Hepatocyte (in vitro differentiated cells): ENCODE results near the gene DSG3.
"Not testable (repeated sequence)": the region's sequence is repeated elsewhere in the genome, so short reads cannot be mapped to it uniquely, and the experiment has no call there.

Experiments used
- EZH2 ChIP-seq: fragments of 200-600 bp; sonication (generic); IDR thresholded peaks from 2 replicates; pipeline ENCODE4 v1.6.1; 2016; ENCODE audit warnings: antibody characterized with exemption, mild to moderate bottlenecking, borderline replicate concordance
- EZH2phosphoT487 ChIP-seq: fragments of 200-600 bp; sonication (generic); IDR thresholded peaks from one replicate; pipeline ENCODE4 v1.6.1; 2018; ENCODE audit warnings: antibody characterized with exemption, mild to moderate bottlenecking, low read depth, moderate library complexity; ENCODE audit not compliant: unreplicated experiment, severe bottlenecking
- TF ChIP-seq, protein P1 (sequence below): fragments of 200-600 bp; sonication (generic); IDR thresholded peaks from 2 replicates; pipeline ENCODE4 v1.5.1; 2016; ENCODE audit warnings: antibody characterized with exemption, mild to moderate bottlenecking; ENCODE audit not compliant: poor library complexity

GRCh38 chr18:31507124-31507523 is 59.6 kb downstream of the DSG3 start:
- not testable (repeated sequence) for TF ChIP-seq EZH2, EZH2phosphoT487
- TF ChIP-seq, protein P1, sequence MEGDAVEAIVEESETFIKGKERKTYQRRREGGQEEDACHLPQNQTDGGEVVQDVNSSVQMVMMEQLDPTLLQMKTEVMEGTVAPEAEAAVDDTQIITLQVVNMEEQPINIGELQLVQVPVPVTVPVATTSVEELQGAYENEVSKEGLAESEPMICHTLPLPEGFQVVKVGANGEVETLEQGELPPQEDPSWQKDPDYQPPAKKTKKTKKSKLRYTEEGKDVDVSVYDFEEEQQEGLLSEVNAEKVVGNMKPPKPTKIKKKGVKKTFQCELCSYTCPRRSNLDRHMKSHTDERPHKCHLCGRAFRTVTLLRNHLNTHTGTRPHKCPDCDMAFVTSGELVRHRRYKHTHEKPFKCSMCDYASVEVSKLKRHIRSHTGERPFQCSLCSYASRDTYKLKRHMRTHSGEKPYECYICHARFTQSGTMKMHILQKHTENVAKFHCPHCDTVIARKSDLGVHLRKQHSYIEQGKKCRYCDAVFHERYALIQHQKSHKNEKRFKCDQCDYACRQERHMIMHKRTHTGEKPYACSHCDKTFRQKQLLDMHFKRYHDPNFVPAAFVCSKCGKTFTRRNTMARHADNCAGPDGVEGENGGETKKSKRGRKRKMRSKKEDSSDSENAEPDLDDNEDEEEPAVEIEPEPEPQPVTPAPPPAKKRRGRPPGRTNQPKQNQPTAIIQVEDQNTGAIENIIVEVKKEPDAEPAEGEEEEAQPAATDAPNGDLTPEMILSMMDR = not testable (repeated sequence)
